Measurements from ENCODE around the gene EPHB2. TPM values are rescaled to one million over a fixed set of nuclear protein-coding genes. Genes with fewer than 3 reads are reported as not detected.

Gene EPHB2
- total and polyA plus RNA-seq, 2 of the 8 experiments (the other 6 are each of a cell fraction or from before 2014, with no cell fraction given): 15.8 to 17.2 TPM

- TF ChIP-seq ATF2 (IDR thresholded peaks at IDR 0.05; ENCODE audit: low read length): no peak
- TF ChIP-seq TCF12 (IDR thresholded peaks at IDR 0.05; ENCODE audit: low read depth, low read length): no peak
- no peak for TF ChIP-seq MAX (IDR thresholded peaks at IDR 0.05)
- TF ChIP-seq KDM5A (IDR thresholded peaks at IDR 0.05; ENCODE audit: low read length): no peak
These were observed 196.9 kb downstream of the EPHB2 start (continued) for GRCh38 chr1:22907528-22907927.
